Right kidney (tissue), 9 donors: Measurements from ENCODE around the gene GLYATL2.

Experiments
- DNase-seq: peaks from one replicate; pipeline ENCODE4 v3.0.0-alpha.2; 2016
- long read RNA-seq, 8 donors: transcript quantifications; one replicate each; lab custom pipeline, GENCODE V29; 2026

Gene GLYATL2
- long read RNA-seq, donor 1, partial matches to known transcripts = 68 of 79 reads
- long read RNA-seq, donor 1, other reads (novel, unspliced or antisense) = 11 of 79 reads
- long read RNA-seq, donor 2, partial matches to known transcripts = 92 of 97 reads
- long read RNA-seq, donor 2, other reads (novel, unspliced or antisense) = 5 of 97 reads
- long read RNA-seq, donor 3, partial matches to known transcripts = 71 of 76 reads
- long read RNA-seq, donor 3, other reads (novel, unspliced or antisense) = 5 of 76 reads
- long read RNA-seq, donor 4, partial matches to known transcripts = 72 of 81 reads
- long read RNA-seq, donor 4, other reads (novel, unspliced or antisense) = 9 of 81 reads
- long read RNA-seq, donor 5, partial matches to known transcripts = 103 of 125 reads
- long read RNA-seq, donor 5, other reads (novel, unspliced or antisense) = 22 of 125 reads
- long read RNA-seq, donor 6, partial matches to known transcripts = 54 of 68 reads
- long read RNA-seq, donor 6, other reads (novel, unspliced or antisense) = 14 of 68 reads
- long read RNA-seq, donor 7, partial matches to known transcripts = 123 of 137 reads
- long read RNA-seq, donor 7, other reads (novel, unspliced or antisense) = 14 of 137 reads
- long read RNA-seq, donor 8, partial matches to known transcripts = 78 of 86 reads
- long read RNA-seq, donor 8, other reads (novel, unspliced or antisense) = 8 of 86 reads

GRCh38 chr11:58844361-58845005 is at the start of gene GLYATL2:
TSS of gene GLYATL2 (minus strand) at chr11:58844704. CDS start at chr11:58839612, 5,092 bp downstream.
- no peak for DNase-seq

DNA sequence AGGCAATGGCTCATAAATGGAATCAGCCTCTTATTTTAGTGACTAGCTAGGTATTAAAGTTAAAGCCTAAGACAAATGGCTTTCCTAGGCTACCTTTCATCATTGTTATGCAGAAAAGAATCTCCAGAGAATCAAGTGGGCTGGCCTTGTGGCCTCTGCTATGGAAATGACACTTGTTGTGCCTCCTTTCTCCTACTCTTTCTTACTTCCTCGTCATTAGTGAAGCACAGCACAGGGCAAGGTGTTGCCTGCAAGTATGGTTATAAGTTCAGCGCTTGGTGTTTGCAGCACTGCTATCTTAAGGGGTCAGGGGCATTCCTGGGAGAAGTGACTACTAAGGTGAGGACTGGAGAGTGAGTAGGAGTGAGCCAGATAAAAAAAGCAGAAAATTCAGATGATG is 49.4 kb upstream of the GLYATL2 start:
- no peak for DNase-seq

DNA sequence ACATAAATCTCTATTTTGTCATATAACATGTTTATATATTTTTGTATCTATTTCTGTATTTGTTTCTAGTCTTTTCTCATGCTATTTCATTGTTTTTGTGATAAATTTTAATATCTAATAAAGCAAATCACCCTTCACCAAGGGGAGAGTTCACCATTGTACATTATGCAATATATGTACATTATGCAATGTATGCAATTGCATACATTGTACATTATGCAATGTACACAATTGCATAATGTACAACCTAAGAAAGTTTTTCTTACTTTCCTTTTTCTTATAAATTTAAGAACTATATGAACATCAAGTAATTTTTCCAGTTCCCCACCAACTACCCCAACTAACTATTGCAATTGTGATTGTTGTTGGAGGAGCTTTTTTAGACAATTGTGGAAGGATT is 44.1 kb upstream of the GLYATL2 start:
- no peak for DNase-seq

DNA sequence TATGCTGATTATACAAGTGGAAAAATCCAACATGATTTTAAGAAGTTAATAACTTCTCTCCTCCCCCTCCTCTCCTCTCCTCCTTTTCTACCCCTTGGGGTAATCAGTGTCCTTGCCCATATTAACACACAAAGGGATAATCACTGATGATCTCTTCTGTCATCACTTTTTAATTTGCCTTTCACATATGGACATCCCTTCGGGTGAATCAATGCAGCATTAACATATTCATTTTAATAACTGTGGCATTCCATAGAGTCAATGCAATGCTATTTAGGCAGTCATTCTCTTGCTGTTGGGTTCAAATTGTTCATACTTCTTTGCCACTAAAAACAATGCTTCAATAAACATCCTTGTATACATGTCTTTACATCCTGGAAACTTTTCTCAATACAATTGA is 42.9 kb upstream of the GLYATL2 start:
- DNase-seq = no peak

DNA sequence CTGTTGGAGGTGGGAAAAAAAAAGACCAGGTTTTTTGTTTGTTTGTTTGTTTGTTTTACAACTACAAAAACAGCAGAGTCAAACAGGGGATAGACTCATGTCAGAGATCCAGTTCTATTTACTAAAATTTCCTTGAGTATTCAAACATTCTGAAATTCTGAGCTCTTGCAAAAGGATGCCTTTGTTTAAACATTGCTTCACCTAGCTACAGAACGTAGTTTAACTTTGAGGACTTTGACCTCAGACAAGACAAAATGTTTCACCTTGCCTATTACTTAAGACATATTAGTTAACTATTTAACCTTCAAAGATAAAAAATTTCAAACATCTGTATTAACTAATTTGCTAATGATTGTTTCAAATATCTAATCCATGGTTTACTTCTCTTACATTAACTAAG is 36.1 kb upstream of the GLYATL2 start:
- no peak for DNase-seq

- no peak for DNase-seq
These were observed 35.7 kb upstream of the GLYATL2 start for GRCh38 chr11:58880166-58880565.

- DNase-seq = no peak
These were observed 23.1 kb upstream of the GLYATL2 start for GRCh38 chr11:58867556-58867955.

- DNase-seq = no peak
These were observed 22.3 kb upstream of the GLYATL2 start for GRCh38 chr11:58866788-58867187.

- no peak for DNase-seq
These were observed 19.8 kb upstream of the GLYATL2 start for GRCh38 chr11:58864335-58864734.

- no peak for DNase-seq
These were observed 19.2 kb upstream of the GLYATL2 start for GRCh38 chr11:58863697-58864096.

- DNase-seq = no peak
These were observed 17.0 kb upstream of the GLYATL2 start for GRCh38 chr11:58861533-58861932.

GRCh38 chr11:58856806-58857205 is 12.3 kb upstream of the GLYATL2 start:
- DNase-seq = no peak

DNA sequence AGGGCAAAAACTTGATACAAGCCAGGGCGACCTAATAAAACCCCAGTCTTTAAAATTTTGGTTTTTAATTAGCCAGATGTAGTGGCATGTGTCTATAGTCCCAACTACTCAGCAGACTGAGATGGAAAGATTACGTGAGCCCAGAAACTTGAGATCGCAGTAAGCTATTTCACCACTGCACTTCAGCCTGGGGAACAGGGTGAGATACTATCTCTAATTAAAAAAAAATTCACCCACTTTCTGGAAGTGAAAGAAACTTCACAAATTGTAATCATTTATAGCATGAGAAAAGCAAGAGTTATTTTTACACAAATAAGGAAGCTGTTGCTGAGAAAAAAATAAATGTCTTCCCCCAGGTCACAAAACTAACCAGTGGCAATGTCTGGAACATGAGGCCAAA is 882 bp upstream of the GLYATL2 start:
- DNase-seq = no peak

- DNase-seq = no peak
These were observed 6.7 kb downstream of the GLYATL2 start for GRCh38 chr11:58837707-58838388.

GRCh38 chr11:58832056-58832645 is 12.4 kb downstream of the GLYATL2 start:
- DNase-seq = no peak

DNA sequence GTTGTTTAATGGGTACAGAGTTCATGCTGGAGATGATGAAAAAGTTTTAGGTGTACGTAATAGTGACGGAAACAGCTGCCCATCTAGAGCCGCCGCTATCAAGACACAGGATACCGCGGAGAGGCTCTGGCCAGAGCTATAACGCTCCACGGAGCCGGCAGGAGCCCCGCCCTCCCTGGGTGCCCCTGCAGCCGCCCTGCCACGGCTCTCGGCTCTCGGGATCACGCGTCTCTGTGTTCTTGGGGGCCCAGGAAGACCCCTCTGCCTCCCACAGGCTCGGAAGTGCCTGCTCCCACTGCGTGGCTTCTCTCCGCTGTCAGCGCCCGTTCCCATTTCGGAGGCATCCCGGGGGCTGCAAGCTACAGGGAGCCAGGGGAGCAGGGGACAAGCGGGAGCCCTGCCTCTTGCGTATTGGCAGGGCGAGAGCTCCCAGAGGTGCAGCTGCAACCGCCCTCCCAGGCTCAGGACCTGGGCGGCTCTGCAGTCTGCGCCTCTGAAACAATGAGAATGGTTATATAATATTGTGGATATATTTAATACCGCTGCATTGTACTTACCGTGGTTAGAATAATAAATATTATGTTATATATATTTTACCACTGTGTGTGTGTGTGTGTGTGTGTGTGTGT is 13.7 kb downstream of the GLYATL2 start:
- peak; percentile 13 for DNase-seq

- no peak for DNase-seq
These were observed 14.7 kb downstream of the GLYATL2 start for GRCh38 chr11:58829786-58830185.

GRCh38 chr11:58813693-58814092 is 30.8 kb downstream of the GLYATL2 start:
- DNase-seq = no peak

- DNase-seq = no peak
These were observed 33.0 kb downstream of the GLYATL2 start for GRCh38 chr11:58811499-58811898.

DNA sequence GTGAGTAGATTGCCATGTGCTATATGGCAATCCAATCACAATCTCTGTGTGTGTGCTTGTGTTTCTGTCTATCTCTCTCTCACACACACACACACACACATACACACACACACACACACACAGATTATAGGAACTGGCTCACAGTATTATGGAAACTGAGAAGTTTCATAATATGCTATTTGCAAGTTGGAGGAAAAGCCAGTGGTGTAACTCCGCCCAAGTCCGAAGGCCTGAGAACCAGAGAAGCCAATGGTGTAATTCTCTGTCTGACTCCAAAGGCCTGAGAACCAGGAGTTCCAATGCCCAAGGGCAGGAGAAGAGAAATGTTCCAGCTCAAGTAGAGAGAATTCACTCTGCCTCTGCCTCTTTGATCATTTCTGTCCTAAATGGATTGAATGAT is 37.2 kb downstream of the GLYATL2 start:
- DNase-seq = no peak

DNA sequence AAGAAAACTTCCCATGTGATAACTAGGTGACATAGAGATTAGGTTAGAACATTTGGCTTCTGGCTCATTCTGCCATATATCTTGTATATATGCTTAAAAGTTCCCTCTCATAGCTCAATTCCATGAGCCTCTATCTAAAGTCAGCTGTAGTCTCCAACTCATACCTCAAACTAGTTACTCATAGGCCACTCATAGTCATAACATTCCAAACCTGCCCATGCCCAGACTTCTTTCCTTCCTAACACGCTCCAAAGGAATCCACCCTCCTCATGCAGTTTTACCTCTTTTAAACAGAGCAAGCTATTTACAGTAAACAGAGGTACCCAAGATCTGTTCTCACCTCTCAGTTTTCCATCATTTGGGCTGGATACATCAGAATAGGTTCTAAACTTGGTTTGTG is 39.4 kb downstream of the GLYATL2 start:
- DNase-seq = no peak
